Measurements from ENCODE around the gene ADNP2.
A peak's percentile ranks its signal among the peaks of the same experiment; 100 is the strongest.

ADNP2 gene

GRCh38 chr18:80172056-80172455 lies 63.0 kb downstream of the ADNP2 start:
- no peak overlapping the region for H3K27ac ChIP-seq (ENCODE audit: low read length)
- no peak overlapping the region for H3K4me3 ChIP-seq (ENCODE audit: low read length)
- H3K4me1 ChIP-seq (ENCODE audit: low read length), result peaks cover 9% of the 10 kb centered on the region
- H3K4me2 ChIP-seq (ENCODE audit: low read length), result peak overlapping the region; percentile 51
- peaks cover 57% of the 10 kb centered on the region for H3K27me3 ChIP-seq (ENCODE audit: low read depth, low read length)
- H3K9ac ChIP-seq (ENCODE audit: low read length), result no peak overlapping the region
- TF ChIP-seq CTCF (IDR thresholded peaks at IDR 0.05; ENCODE audit: low read depth, low read length) (no peak), EZH2phosphoT487 (IDR thresholded peaks at IDR 0.05; ENCODE audit: low read depth) (no peak)
- H3K79me2 ChIP-seq (ENCODE audit: low read length), result no peaks in the 10 kb centered on the region
- H4K20me1 ChIP-seq (ENCODE audit: insufficient read depth, low read length), result peaks cover 25% of the 10 kb centered on the region
- H3K36me3 ChIP-seq (replicated peaks; ENCODE audit: low read depth, low read length), result no peaks in the 10 kb centered on the region
- H3K9me3 ChIP-seq (ENCODE audit: insufficient read depth, low read length), result no peaks in the 10 kb centered on the region
- H2AFZ ChIP-seq (ENCODE audit: low read depth, low read length), result no peak overlapping the region

GRCh38 chr18:80173060-80173459 lies 64.0 kb downstream of the ADNP2 start:
- no peak overlapping the region for H3K9ac ChIP-seq (ENCODE audit: low read length)
- no peaks in the 10 kb centered on the region for H3K79me2 ChIP-seq (ENCODE audit: low read length)
- H3K4me1 ChIP-seq (ENCODE audit: low read length), result peaks cover 9% of the 10 kb centered on the region
- no peaks in the 10 kb centered on the region for H3K36me3 ChIP-seq (replicated peaks; ENCODE audit: low read depth, low read length)
- H3K27ac ChIP-seq (ENCODE audit: low read length), result no peak overlapping the region
- no peak overlapping the region for H2AFZ ChIP-seq (ENCODE audit: low read depth, low read length)
- no peaks in the 10 kb centered on the region for H3K9me3 ChIP-seq (ENCODE audit: insufficient read depth, low read length)
- H3K4me2 ChIP-seq (ENCODE audit: low read length), result no peak overlapping the region
- H3K27me3 ChIP-seq (ENCODE audit: low read depth, low read length), result peaks cover 67% of the 10 kb centered on the region
- H3K4me3 ChIP-seq (ENCODE audit: low read length), result no peak overlapping the region
- no peak for TF ChIP-seq CTCF (IDR thresholded peaks at IDR 0.05; ENCODE audit: low read depth, low read length)
- TF ChIP-seq EZH2phosphoT487 (IDR thresholded peaks at IDR 0.05; ENCODE audit: low read depth), result no peak
- H4K20me1 ChIP-seq (ENCODE audit: insufficient read depth, low read length), result peaks cover 33% of the 10 kb centered on the region

- H3K27me3 ChIP-seq (ENCODE audit: low read depth, low read length), result peaks cover 81% of the 10 kb centered on the region
- H3K36me3 ChIP-seq (replicated peaks; ENCODE audit: low read depth, low read length), result no peaks in the 10 kb centered on the region
- no peak overlapping the region for H3K27ac ChIP-seq (ENCODE audit: low read length)
- H4K20me1 ChIP-seq (ENCODE audit: insufficient read depth, low read length), result peaks cover 45% of the 10 kb centered on the region
- TF ChIP-seq EZH2phosphoT487 (IDR thresholded peaks at IDR 0.05; ENCODE audit: low read depth) (no peak), CTCF (IDR thresholded peaks at IDR 0.05; ENCODE audit: low read depth, low read length) (no peak)
- H3K4me2 ChIP-seq (ENCODE audit: low read length), result no peak overlapping the region
- no peak overlapping the region for H2AFZ ChIP-seq (ENCODE audit: low read depth, low read length)
- no peaks in the 10 kb centered on the region for H3K79me2 ChIP-seq (ENCODE audit: low read length)
- no peaks in the 10 kb centered on the region for H3K9me3 ChIP-seq (ENCODE audit: insufficient read depth, low read length)
- no peak overlapping the region for H3K4me3 ChIP-seq (ENCODE audit: low read length)
- no peak overlapping the region for H3K9ac ChIP-seq (ENCODE audit: low read length)
- peaks cover 28% of the 10 kb centered on the region for H3K4me1 ChIP-seq (ENCODE audit: low read length)
Measured at GRCh38 chr18:80175451-80176204, 66.6 kb downstream of the ADNP2 start.

GRCh38 chr18:80176334-80177073 lies 67.4 kb downstream of the ADNP2 start:
- no peak overlapping the region for H3K27ac ChIP-seq (ENCODE audit: low read length)
- H3K4me2 ChIP-seq (ENCODE audit: low read length), result no peak overlapping the region
- TF ChIP-seq CTCF (IDR thresholded peaks at IDR 0.05; ENCODE audit: low read depth, low read length) (no peak), EZH2phosphoT487 (IDR thresholded peaks at IDR 0.05; ENCODE audit: low read depth) (no peak)
- no peak overlapping the region for H3K4me3 ChIP-seq (ENCODE audit: low read length)
- H3K27me3 ChIP-seq (ENCODE audit: low read depth, low read length), result peaks cover 86% of the 10 kb centered on the region
- no peaks in the 10 kb centered on the region for H3K36me3 ChIP-seq (replicated peaks; ENCODE audit: low read depth, low read length)
- no peaks in the 10 kb centered on the region for H3K79me2 ChIP-seq (ENCODE audit: low read length)
- no peak overlapping the region for H3K9ac ChIP-seq (ENCODE audit: low read length)
- peaks cover 47% of the 10 kb centered on the region for H4K20me1 ChIP-seq (ENCODE audit: insufficient read depth, low read length)
- no peaks in the 10 kb centered on the region for H3K9me3 ChIP-seq (ENCODE audit: insufficient read depth, low read length)
- no peak overlapping the region for H2AFZ ChIP-seq (ENCODE audit: low read depth, low read length)
- H3K4me1 ChIP-seq (ENCODE audit: low read length), result peaks cover 28% of the 10 kb centered on the region
